Trophoblast cell (in vitro differentiated cells and primary cell): ENCODE measurements around the gene KLHL2.

Source experiments
- DNase-seq, 2 donors: peaks; one replicate each; pipeline ENCODE4 v3.0.0-alpha.2; 2016
- H2AFZ ChIP-seq: 2 replicates; pipeline ENCODE4 v1.6.1; 2013; ENCODE audit warnings: low read length, moderate library complexity, mild to moderate bottlenecking; ENCODE audit not compliant: insufficient read depth, poor library complexity
- H2AK5ac ChIP-seq: 2 replicates; pipeline ENCODE4 v1.6.1; 2013; ENCODE audit warnings: mild to moderate bottlenecking, low read length
- H2BK120ac ChIP-seq: 2 replicates; pipeline ENCODE4 v1.6.1; 2013; ENCODE audit warnings: low read length, mild to moderate bottlenecking, moderate library complexity; ENCODE audit not compliant: insufficient read depth, poor library complexity
- H2BK12ac ChIP-seq: 2 replicates; pipeline ENCODE4 v1.6.1; 2013; ENCODE audit warnings: mild to moderate bottlenecking, low read length, moderate library complexity
- H2BK5ac ChIP-seq: 2 replicates; pipeline ENCODE4 v1.6.1; 2013; ENCODE audit warnings: low read length, low read depth, moderate library complexity, mild to moderate bottlenecking; ENCODE audit not compliant: poor library complexity
- H3K14ac ChIP-seq: 2 replicates; pipeline ENCODE4 v1.6.1; 2013; ENCODE audit warnings: mild to moderate bottlenecking, low read length
- H3K18ac ChIP-seq: 2 replicates; pipeline ENCODE4 v1.6.1; 2013; ENCODE audit warnings: mild to moderate bottlenecking, low read length
- H3K23ac ChIP-seq: 2 replicates; pipeline ENCODE4 v1.6.1; 2013; ENCODE audit warnings: low read length
- H3K27ac ChIP-seq: 2 replicates; pipeline ENCODE4 v1.5.1; 2013; ENCODE audit warnings: low read depth, mild to moderate bottlenecking, inconsistent platforms, low read length, moderate library complexity
- H3K27me3 ChIP-seq: 2 replicates; pipeline ENCODE4 v1.6.1; 2013; ENCODE audit warnings: inconsistent platforms, mild to moderate bottlenecking, low read length, moderate library complexity; ENCODE audit not compliant: insufficient read depth
- H3K36me3 ChIP-seq, 2 experiments: 1 replicate in 1 of 2; 2 replicates in 1 of 2; pipeline ENCODE4 v1.6.1; 2013; ENCODE audit warnings: low read length in 2 of 2, mild to moderate bottlenecking in 2 of 2, moderate library complexity in 1 of 2; ENCODE audit not compliant: insufficient read depth in 2 of 2, control insufficient read depth in 1 of 2
- H3K4ac ChIP-seq: 2 replicates; pipeline ENCODE4 v1.6.1; 2013; ENCODE audit warnings: low read depth, mild to moderate bottlenecking, low read length, moderate library complexity
- H3K4me1 ChIP-seq, 2 experiments: 1 replicate in 1 of 2; 2 replicates in 1 of 2; pipeline ENCODE4 v1.6.1; 2013; ENCODE audit warnings: low read length in 2 of 2, mild to moderate bottlenecking in 2 of 2, moderate library complexity in 1 of 2; ENCODE audit not compliant: insufficient read depth in 2 of 2, control insufficient read depth in 1 of 2
- H3K4me2 ChIP-seq: 2 replicates; pipeline ENCODE4 v1.6.1; 2013; ENCODE audit warnings: inconsistent platforms, mild to moderate bottlenecking, low read length, moderate library complexity
- H3K4me3 ChIP-seq: 2 replicates; pipeline ENCODE4 v1.5.1; 2013; ENCODE audit warnings: mild to moderate bottlenecking, low read depth, low read length, inconsistent platforms
- H3K79me1 ChIP-seq: one replicate; pipeline ENCODE4 v1.6.1; 2013; ENCODE audit warnings: low read length
- H3K79me2 ChIP-seq: 2 replicates; pipeline ENCODE4 v1.6.1; 2013; ENCODE audit warnings: low read length, mild to moderate bottlenecking; ENCODE audit not compliant: control insufficient read depth, insufficient read depth, poor library complexity
- H3K9ac ChIP-seq: 2 replicates; pipeline ENCODE4 v1.6.1; 2013; ENCODE audit warnings: mild to moderate bottlenecking, low read length
- H3K9me3 ChIP-seq: 2 replicates; pipeline ENCODE4 v1.6.1; 2013; ENCODE audit warnings: low read depth, mild to moderate bottlenecking, control low read depth, inconsistent platforms, low read length; ENCODE audit not compliant: insufficient read depth
- H4K12ac ChIP-seq: 2 replicates; pipeline ENCODE4 v1.6.1; 2013; ENCODE audit warnings: low read depth, mild to moderate bottlenecking, low read length, moderate library complexity
- H4K8ac ChIP-seq: 2 replicates; pipeline ENCODE4 v1.6.1; 2013; ENCODE audit warnings: low read depth, mild to moderate bottlenecking, low read length, moderate library complexity
- H4K91ac ChIP-seq: one replicate; pipeline ENCODE4 v1.6.1; 2013; ENCODE audit warnings: low read depth, mild to moderate bottlenecking, low read length, moderate library complexity
- WGBS: extraction: QIAGEN DNeasy Blood & Tissue Kit; methylation state at CpG from one replicate; pipeline ENCODE4 v1.1.7; 2013; ENCODE audit warnings: missing lambda C conversion rate; ENCODE audit not compliant: insufficient read length, insufficient coverage; ENCODE audit errors: extremely low coverage; 5-methylcytosine and 5-hydroxymethylcytosine counted together

Gene KLHL2

GRCh38 chr4:165324236-165324917, 117.0 kb downstream of the KLHL2 start:
- H2BK5ac ChIP-seq = no peak overlapping the region
- no peak overlapping the region for H3K4ac ChIP-seq
- H3K4me1 ChIP-seq = peaks cover 9 to 11% of the 10 kb centered on the region in 2 experiments
- no peak for DNase-seq
- no CpG with 5 or more reads among the region's 7 CpGs for WGBS
- no peak overlapping the region for H3K27ac ChIP-seq
- no peak overlapping the region for H3K9ac ChIP-seq
- H3K14ac ChIP-seq = no peak overlapping the region
- H4K91ac ChIP-seq = no peak overlapping the region
- H2BK12ac ChIP-seq = peak overlapping the region; percentile 0
- H3K27me3 ChIP-seq = no peaks in the 10 kb centered on the region
- H3K4me3 ChIP-seq = no peak overlapping the region
- no peak overlapping the region for H3K4me2 ChIP-seq
- peaks cover 11% of the 10 kb centered on the region for H3K79me2 ChIP-seq
- no peak overlapping the region for H2AFZ ChIP-seq
- no peaks in the 10 kb centered on the region for H3K36me3 ChIP-seq
- H3K23ac ChIP-seq = no peak overlapping the region
- no peak overlapping the region for H2AK5ac ChIP-seq
- no peak overlapping the region for H4K8ac ChIP-seq
- H4K12ac ChIP-seq = no peak overlapping the region
- no peak overlapping the region for H3K18ac ChIP-seq
- H2BK120ac ChIP-seq = no peak overlapping the region
- peaks cover 14% of the 10 kb centered on the region for H3K79me1 ChIP-seq
- H3K9me3 ChIP-seq = peaks cover 4% of the 10 kb centered on the region

GRCh38 chr4:165324918-165325304, 117.5 kb downstream of the KLHL2 start:
- H2AFZ ChIP-seq = no peak overlapping the region
- H3K4me3 ChIP-seq = no peak overlapping the region
- H3K9ac ChIP-seq = no peak overlapping the region
- no peak overlapping the region for H2BK5ac ChIP-seq
- no peaks in the 10 kb centered on the region for H3K36me3 ChIP-seq
- H3K23ac ChIP-seq = no peak overlapping the region
- no peak overlapping the region for H3K4me2 ChIP-seq
- H2BK120ac ChIP-seq = no peak overlapping the region
- WGBS = no CpG with 5 or more reads among the region's 3 CpGs
- no peak overlapping the region for H3K27ac ChIP-seq
- no peaks in the 10 kb centered on the region for H3K27me3 ChIP-seq
- no peak overlapping the region for H3K4ac ChIP-seq
- no peak overlapping the region for H4K12ac ChIP-seq
- no peak overlapping the region for H2BK12ac ChIP-seq
- no peak overlapping the region for H4K8ac ChIP-seq
- H3K79me1 ChIP-seq = peaks cover 14% of the 10 kb centered on the region
- no peak overlapping the region for H4K91ac ChIP-seq
- no peak overlapping the region for H3K18ac ChIP-seq
- H3K79me2 ChIP-seq = peaks cover 12% of the 10 kb centered on the region
- peaks cover 9 to 11% of the 10 kb centered on the region in 2 experiments for H3K4me1 ChIP-seq
- peaks cover 4% of the 10 kb centered on the region for H3K9me3 ChIP-seq
- no peak overlapping the region for H2AK5ac ChIP-seq
- H3K14ac ChIP-seq = no peak overlapping the region
- DNase-seq = no peak

- Histone ChIP-seq H2BK5ac (peak overlapping the region; percentile 55), H2AFZ (no peak overlapping the region), H2BK12ac (peak overlapping the region; percentile 96), H3K4me3 (no peak overlapping the region), H3K14ac (peak overlapping the region; percentile 87), H3K36me3 (peaks cover 4% of the 10 kb centered on the region in 2 experiments), H4K12ac (no peak overlapping the region), H3K4me1 (peaks cover 14 to 16% of the 10 kb centered on the region in 2 experiments), H3K23ac (no peak overlapping the region), H3K4ac (peak overlapping the region; percentile 65), H4K8ac (peak overlapping the region; percentile 84), H2BK120ac (peak overlapping the region; percentile 41), H3K27me3 (no peaks in the 10 kb centered on the region), H3K4me2 (peak overlapping the region; percentile 13), H3K27ac (peak overlapping the region; percentile 57), H3K79me1 (peaks cover 14% of the 10 kb centered on the region), H3K9me3 (peaks cover 4% of the 10 kb centered on the region), H3K18ac (peak overlapping the region; percentile 86), H4K91ac (peak overlapping the region; percentile 91), H3K79me2 (peaks cover 18% of the 10 kb centered on the region), H2AK5ac (peak overlapping the region; percentile 76), H3K9ac (no peak overlapping the region)
- peak; percentile 59 to 76 for DNase-seq
- no CpG with 5 or more reads among the region's 8 CpGs for WGBS
Observed at GRCh38 chr4:165325732-165326512, 118.6 kb downstream of the KLHL2 start.

- DNase-seq = peak; percentile 9 to 56
- H3K18ac ChIP-seq = no peak overlapping the region
- WGBS = no CpG with 5 or more reads among the region's 14 CpGs
- H2AK5ac ChIP-seq = no peak overlapping the region
- peaks cover 5 to 7% of the 10 kb centered on the region in 2 experiments for H3K36me3 ChIP-seq
- no peak overlapping the region for H3K14ac ChIP-seq
- H4K12ac ChIP-seq = peak overlapping the region; percentile 55
- H4K8ac ChIP-seq = peak overlapping the region; percentile 45
- H3K79me1 ChIP-seq = peaks cover 14% of the 10 kb centered on the region
- no peak overlapping the region for H3K23ac ChIP-seq
- peak overlapping the region; percentile 54 for H3K4me2 ChIP-seq
- H2BK120ac ChIP-seq = peak overlapping the region; percentile 84
- H3K27ac ChIP-seq = peak overlapping the region; percentile 95
- peaks cover 22% of the 10 kb centered on the region for H3K79me2 ChIP-seq
- H2BK5ac ChIP-seq = peak overlapping the region; percentile 84
- H3K4ac ChIP-seq = no peak overlapping the region
- H3K27me3 ChIP-seq = no peaks in the 10 kb centered on the region
- H2AFZ ChIP-seq = no peak overlapping the region
- H3K4me1 ChIP-seq = peaks cover 15 to 17% of the 10 kb centered on the region in 2 experiments
- H3K9ac ChIP-seq = no peak overlapping the region
- H4K91ac ChIP-seq = no peak overlapping the region
- H3K9me3 ChIP-seq = peaks cover 4% of the 10 kb centered on the region
- H3K4me3 ChIP-seq = peak overlapping the region; percentile 31
- peak overlapping the region; percentile 53 for H2BK12ac ChIP-seq
Observed at GRCh38 chr4:165326831-165327210, 119.5 kb downstream of the KLHL2 start.
